WERI-Rb-1 (cell line): ENCODE results near the gene RECQL5.

Experiments
- DNase-seq: peaks from one replicate; pipeline ENCODE4 v3.0.0-alpha.2; 2020
- H3K27ac ChIP-seq: fragments of 250-450 bp; sonication (Bioruptor Pico); 2 replicates; pipeline ENCODE4 v1.5.1; 2020; ENCODE audit warnings: mild to moderate bottlenecking, moderate library complexity
- H3K27me3 ChIP-seq: fragments of 250-450 bp; sonication (Bioruptor Pico); 2 replicates; pipeline ENCODE4 v1.5.1; 2021; ENCODE audit warnings: mild to moderate bottlenecking, low read depth, moderate library complexity; ENCODE audit not compliant: insufficient read depth, severe bottlenecking
- H3K36me3 ChIP-seq: fragments of 250-450 bp; sonication (Bioruptor Pico); 2 replicates; pipeline ENCODE4 v1.5.1; 2020; ENCODE audit warnings: mild to moderate bottlenecking, moderate library complexity
- H3K4me3 ChIP-seq: 2 replicates; pipeline ENCODE4 v1.5.1; 2011; ENCODE audit warnings: low read depth, mild to moderate bottlenecking, control low read depth, low read length
- H3K9me3 ChIP-seq: fragments of 250-450 bp; sonication (Bioruptor Pico); 2 replicates; pipeline ENCODE4 v1.5.1; 2021; ENCODE audit warnings: mild to moderate bottlenecking, moderate library complexity; ENCODE audit not compliant: severe bottlenecking
- TF ChIP-seq, protein P1 (sequence below): IDR thresholded peaks from 2 replicates; pipeline ENCODE4 v1.5.1; 2011; ENCODE audit warnings: low read depth, mild to moderate bottlenecking, control low read depth, inconsistent platforms, low read length

The RECQL5 gene

DNA sequence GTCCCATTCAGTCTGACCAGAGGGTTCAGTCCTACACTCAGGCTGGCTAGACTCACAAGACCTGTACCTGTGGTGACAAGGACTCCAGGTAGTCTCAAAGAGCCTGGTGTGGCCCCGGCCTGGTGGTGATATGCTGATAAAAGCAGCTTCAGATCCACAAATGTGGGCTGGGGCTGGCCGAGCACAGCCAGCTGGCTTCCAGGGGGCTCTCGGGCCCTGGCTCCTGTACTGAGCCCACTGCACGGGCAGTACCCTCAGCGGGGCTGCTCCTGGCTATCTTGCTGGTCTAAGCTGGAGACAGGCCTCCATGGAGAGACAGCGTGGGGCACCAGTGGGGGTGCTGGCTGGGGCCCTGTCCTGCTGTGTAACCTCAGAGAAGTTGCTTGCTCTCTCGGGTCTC is 29.4 kb downstream of the RECQL5 start:
- no peak overlapping the region for H3K27ac ChIP-seq
- no peak overlapping the region for H3K4me3 ChIP-seq
- H3K36me3 ChIP-seq: peaks cover 6% of the 10 kb centered on the region
- no peaks in the 10 kb centered on the region for H3K9me3 ChIP-seq
- TF ChIP-seq, protein P1, sequence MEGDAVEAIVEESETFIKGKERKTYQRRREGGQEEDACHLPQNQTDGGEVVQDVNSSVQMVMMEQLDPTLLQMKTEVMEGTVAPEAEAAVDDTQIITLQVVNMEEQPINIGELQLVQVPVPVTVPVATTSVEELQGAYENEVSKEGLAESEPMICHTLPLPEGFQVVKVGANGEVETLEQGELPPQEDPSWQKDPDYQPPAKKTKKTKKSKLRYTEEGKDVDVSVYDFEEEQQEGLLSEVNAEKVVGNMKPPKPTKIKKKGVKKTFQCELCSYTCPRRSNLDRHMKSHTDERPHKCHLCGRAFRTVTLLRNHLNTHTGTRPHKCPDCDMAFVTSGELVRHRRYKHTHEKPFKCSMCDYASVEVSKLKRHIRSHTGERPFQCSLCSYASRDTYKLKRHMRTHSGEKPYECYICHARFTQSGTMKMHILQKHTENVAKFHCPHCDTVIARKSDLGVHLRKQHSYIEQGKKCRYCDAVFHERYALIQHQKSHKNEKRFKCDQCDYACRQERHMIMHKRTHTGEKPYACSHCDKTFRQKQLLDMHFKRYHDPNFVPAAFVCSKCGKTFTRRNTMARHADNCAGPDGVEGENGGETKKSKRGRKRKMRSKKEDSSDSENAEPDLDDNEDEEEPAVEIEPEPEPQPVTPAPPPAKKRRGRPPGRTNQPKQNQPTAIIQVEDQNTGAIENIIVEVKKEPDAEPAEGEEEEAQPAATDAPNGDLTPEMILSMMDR: no peak
- DNase-seq: no peak
- no peaks in the 10 kb centered on the region for H3K27me3 ChIP-seq

DNA sequence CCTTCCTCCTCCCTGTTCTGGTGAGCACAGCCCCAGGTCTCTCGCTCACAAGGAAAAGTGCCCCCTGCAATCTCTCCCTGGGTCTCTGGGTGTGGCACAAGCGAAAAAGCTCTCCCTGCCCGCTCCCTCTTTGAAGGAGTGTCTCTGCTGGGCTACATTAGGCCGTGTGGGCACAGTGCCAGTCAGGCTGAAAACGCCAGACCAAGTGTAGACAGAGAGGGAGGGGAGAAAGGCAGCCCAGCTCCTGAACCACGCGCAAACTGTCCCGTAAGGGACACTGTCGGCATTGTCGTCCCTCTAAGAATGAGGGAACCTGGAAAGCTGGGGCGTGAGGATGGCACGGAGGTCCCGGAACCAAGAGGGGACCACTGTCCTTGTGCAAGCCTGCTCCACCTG is 29.8 kb downstream of the RECQL5 start:
- Histone ChIP-seq H3K9me3 (no peaks in the 10 kb centered on the region), H3K4me3 (no peak overlapping the region), H3K36me3 (peaks cover 6% of the 10 kb centered on the region), H3K27me3 (no peaks in the 10 kb centered on the region), H3K27ac (no peak overlapping the region)
- DNase-seq: no peak
- TF ChIP-seq, protein P1: no peak

DNA sequence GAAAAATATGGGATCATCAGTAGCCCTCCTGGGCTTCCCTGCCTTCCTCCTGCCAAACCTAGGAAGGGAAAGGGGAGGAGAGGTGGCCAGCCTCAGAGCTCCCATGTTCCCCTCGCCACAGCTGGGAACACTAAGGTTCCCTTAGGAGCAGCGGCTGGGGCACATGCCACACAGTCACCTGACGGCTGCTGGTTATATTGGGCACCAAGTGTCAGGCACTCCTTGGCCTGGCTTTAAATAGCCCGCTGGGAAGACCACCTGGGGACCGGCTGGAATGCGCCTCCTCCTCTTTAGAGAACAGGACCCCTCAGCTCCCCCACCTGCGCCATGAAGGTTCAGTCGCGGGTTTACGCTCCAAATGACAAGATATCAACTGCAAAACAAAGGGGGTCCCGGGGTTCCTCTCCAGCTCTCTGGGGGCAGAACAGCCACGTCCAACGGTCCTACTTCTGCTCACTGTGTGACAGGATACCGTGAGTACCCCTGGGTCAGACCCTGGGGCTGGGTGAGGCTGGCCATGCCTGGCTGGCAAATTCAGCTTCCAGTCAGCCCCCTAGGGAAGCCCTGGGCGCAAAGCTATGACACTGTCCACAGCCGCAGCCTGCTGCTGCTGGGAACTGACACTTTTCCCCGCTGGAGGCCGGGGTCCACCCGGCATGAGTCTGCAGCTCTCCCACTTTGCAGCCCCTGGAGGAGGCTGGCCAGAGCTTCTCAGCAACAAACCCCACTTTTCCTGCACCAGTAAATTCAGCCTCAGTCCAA is 30.4 kb downstream of the RECQL5 start:
- no peak overlapping the region for H3K4me3 ChIP-seq
- H3K9me3 ChIP-seq: no peaks in the 10 kb centered on the region
- TF ChIP-seq, protein P1: no peak
- DNase-seq: no peak
- peaks cover 6% of the 10 kb centered on the region for H3K36me3 ChIP-seq
- H3K27ac ChIP-seq: no peak overlapping the region
- H3K27me3 ChIP-seq: no peaks in the 10 kb centered on the region

DNA sequence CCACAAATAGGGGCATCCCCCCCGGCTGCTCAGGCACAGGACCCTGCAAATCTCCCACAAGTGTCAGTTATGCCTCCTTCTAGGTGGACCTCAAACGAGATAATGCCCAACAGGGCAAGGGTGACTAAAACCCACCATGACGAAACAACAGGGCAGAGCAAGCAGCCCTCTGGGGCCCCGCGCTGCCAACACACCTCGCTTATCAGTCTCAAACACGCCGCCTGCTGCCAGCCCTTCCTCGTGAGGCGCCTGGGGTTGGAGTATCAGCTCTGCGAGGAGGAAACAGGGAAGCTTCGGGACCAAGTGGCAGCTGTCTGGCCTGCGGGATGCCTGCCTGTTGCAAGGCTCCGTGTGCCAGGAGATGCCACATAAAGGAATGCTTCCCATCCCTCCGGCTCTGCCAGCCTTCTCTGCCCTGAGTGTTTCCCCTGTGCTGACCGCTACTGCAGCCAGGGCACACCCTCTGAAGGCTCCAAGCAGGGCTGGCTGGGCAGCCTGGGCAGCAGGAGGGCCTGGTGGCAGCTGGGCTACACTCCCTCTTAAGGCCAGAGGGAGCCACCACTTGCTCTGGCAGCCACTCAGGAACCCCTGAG is 31.2 kb downstream of the RECQL5 start:
- TF ChIP-seq, protein P1: no peak
- H3K36me3 ChIP-seq: peaks cover 6% of the 10 kb centered on the region
- H3K27me3 ChIP-seq: no peaks in the 10 kb centered on the region
- DNase-seq: no peak
- no peak overlapping the region for H3K27ac ChIP-seq
- no peaks in the 10 kb centered on the region for H3K9me3 ChIP-seq
- no peak overlapping the region for H3K4me3 ChIP-seq

DNA sequence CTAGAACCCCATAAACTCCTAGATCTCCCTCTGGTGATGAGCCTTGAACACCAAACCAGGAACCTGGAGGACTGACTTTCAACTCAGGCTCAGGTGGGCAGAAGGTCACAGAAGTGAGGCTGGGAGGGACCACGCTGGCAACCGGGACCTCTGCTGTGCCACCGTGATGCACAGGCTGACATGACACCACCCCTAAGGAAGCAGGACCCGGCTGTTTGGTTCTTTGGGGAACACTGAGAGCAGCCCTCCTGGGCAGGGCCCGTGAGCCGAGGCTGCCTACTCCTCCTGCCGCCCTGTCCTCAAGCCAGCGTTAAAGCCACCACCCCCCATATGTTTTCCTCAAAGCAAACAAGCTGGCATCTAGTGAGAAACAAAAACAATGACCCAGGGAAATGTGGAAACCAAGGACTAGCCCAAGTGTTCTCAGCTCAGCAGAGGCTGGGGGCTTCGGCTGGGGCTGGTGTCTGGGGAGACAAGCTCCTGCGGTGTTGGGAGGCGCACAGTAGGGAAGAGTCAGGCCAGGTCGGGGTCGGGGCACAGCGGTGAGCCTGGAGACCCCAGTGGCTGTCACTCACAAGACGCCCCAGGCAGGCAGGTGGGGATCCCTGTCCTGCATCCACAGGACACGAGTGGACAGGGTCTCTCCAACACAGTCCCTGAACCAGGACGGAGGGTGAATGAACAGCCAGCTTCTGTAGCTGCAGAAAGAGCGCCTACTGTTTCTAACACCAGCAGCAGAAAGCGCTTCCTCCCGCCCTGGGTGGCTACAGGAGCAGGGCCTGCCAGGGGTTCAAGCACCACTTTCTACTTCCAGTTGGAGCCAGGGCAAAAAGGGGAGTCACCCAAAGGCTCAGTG is 32.0 kb downstream of the RECQL5 start:
- Histone ChIP-seq H3K4me3 (no peak overlapping the region), H3K9me3 (no peaks in the 10 kb centered on the region), H3K27ac (peak overlapping the region; percentile 73), H3K27me3 (no peaks in the 10 kb centered on the region), H3K36me3 (peaks cover 6% of the 10 kb centered on the region)
- no peak for DNase-seq
- TF ChIP-seq, protein P1: no peak
